Measurements from ENCODE around the gene CYP1A2.
A peak's percentile ranks its signal among the peaks of the same experiment; 100 is the strongest.
"Not testable (repeated sequence)": the region's sequence is repeated elsewhere in the genome, so short reads cannot be mapped to it uniquely, and the experiment has no call there.

Gene CYP1A2

GRCh38 chr15:74732846-74733245 lies 15.8 kb upstream of the CYP1A2 start:
- DNase-seq (ENCODE audit: low read depth): no peak
- no peak for TF ChIP-seq MYC (IDR thresholded peaks at IDR 0.05; ENCODE audit: low read depth, low read length)
- TF ChIP-seq, protein P1, sequence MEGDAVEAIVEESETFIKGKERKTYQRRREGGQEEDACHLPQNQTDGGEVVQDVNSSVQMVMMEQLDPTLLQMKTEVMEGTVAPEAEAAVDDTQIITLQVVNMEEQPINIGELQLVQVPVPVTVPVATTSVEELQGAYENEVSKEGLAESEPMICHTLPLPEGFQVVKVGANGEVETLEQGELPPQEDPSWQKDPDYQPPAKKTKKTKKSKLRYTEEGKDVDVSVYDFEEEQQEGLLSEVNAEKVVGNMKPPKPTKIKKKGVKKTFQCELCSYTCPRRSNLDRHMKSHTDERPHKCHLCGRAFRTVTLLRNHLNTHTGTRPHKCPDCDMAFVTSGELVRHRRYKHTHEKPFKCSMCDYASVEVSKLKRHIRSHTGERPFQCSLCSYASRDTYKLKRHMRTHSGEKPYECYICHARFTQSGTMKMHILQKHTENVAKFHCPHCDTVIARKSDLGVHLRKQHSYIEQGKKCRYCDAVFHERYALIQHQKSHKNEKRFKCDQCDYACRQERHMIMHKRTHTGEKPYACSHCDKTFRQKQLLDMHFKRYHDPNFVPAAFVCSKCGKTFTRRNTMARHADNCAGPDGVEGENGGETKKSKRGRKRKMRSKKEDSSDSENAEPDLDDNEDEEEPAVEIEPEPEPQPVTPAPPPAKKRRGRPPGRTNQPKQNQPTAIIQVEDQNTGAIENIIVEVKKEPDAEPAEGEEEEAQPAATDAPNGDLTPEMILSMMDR (IDR thresholded peaks at IDR 0.05; ENCODE audit: low read depth, low read length): no peak
- no peak for TF ChIP-seq POLR2A (IDR thresholded peaks at IDR 0.05; ENCODE audit: extremely low read depth, insufficient read length)
- TF ChIP-seq MAX (IDR thresholded peaks at IDR 0.05; ENCODE audit: low read depth, low read length): no peak
- H3K4me3 ChIP-seq (ENCODE audit: low read depth, low read length): no peak overlapping the region

DNA sequence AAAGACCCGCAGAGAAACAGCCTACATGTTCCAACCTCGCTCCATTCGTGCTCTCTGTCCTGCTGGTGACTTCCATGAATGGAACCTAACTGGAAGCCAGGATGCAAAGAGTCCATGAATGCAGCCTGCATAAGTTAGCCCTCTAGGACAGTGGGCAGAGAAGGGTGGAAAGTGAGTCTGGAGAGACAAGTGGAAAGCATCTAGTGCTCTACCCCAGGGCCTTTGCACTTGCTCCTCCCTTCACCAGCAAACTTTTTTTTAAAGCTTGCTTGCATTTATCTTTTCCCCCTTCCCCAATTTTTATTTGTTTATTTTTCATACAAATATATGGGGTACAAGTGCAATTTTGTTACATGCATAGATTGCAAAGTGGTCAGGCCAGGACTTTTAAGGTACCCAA lies 15.4 kb upstream of the CYP1A2 start:
- no peak overlapping the region for H3K4me3 ChIP-seq (ENCODE audit: low read depth, low read length)
- DNase-seq (ENCODE audit: low read depth): no peak
- TF ChIP-seq POLR2A (IDR thresholded peaks at IDR 0.05; ENCODE audit: extremely low read depth, insufficient read length): no peak
- TF ChIP-seq, protein P1 (IDR thresholded peaks at IDR 0.05; ENCODE audit: low read depth, low read length): no peak
- TF ChIP-seq MYC (IDR thresholded peaks at IDR 0.05; ENCODE audit: low read depth, low read length): no peak
- no peak for TF ChIP-seq MAX (IDR thresholded peaks at IDR 0.05; ENCODE audit: low read depth, low read length)

- no peak overlapping the region for H3K4me3 ChIP-seq (ENCODE audit: low read depth, low read length)
- TF ChIP-seq, protein P1 (IDR thresholded peaks at IDR 0.05; ENCODE audit: low read depth, low read length): no peak
- no peak for TF ChIP-seq MAX (IDR thresholded peaks at IDR 0.05; ENCODE audit: low read depth, low read length)
- TF ChIP-seq POLR2A (IDR thresholded peaks at IDR 0.05; ENCODE audit: extremely low read depth, insufficient read length): no peak
- no peak for TF ChIP-seq MYC (IDR thresholded peaks at IDR 0.05; ENCODE audit: low read depth, low read length)
Measured at GRCh38 chr15:74735305-74735704, 13.3 kb upstream of the CYP1A2 start.

DNA sequence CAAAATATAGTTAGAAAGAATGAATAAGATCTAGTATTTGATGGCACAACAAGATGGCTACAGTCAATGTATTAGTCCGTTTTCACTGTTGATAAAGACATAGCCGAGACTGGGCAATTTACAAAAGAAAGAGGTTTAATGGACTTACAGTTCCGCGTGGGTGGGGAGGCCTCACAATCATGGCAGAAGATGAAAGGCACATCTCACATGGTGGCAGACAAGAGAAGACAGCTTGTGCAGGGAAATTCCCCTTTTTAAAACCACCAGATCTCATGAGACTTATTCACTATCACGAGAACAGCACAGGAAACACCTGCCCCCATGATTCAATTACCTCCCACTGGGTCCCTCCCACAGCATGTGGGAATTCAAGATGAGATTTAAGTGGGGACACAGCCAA lies 10.4 kb upstream of the CYP1A2 start:
- peak; percentile 25 for DNase-seq (ENCODE audit: low read depth)
- not testable (repeated sequence) for H3K4me3 ChIP-seq (ENCODE audit: low read depth, low read length)

More at GRCh38 chr15:74735305-74735704, 13.3 kb upstream of the CYP1A2 start:
- DNase-seq (ENCODE audit: low read depth): no peak

DNA sequence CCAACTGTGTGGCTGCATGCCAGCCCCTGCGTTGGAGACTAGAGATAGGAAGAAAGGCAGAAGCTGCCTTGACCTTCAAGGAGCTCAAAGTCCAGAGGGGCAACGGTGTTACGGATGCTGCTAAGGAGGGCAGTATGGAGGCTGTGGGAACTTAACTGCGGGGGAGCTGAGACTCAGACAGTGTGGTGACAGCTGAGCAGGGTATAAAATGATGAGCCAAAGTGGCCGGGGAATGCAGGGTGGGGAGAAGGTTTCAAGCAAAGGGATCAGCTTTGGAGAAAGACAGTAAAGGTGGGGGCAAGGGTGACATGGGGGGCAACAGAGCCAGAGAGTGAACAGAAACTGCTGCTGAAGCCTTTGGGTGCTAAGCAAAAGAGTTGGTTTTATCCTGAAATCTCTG lies 6.2 kb upstream of the CYP1A2 start:
- no peak overlapping the region for H3K4me3 ChIP-seq (ENCODE audit: low read depth, low read length)
- TF ChIP-seq POLR2A (IDR thresholded peaks at IDR 0.05; ENCODE audit: extremely low read depth, insufficient read length) (no peak), MAX (IDR thresholded peaks at IDR 0.05; ENCODE audit: low read depth, low read length) (no peak), MYC (IDR thresholded peaks at IDR 0.05; ENCODE audit: low read depth, low read length) (no peak)
- TF ChIP-seq, protein P1 (IDR thresholded peaks at IDR 0.05; ENCODE audit: low read depth, low read length): no peak
- peak; percentile 18 for DNase-seq (ENCODE audit: low read depth)

DNA sequence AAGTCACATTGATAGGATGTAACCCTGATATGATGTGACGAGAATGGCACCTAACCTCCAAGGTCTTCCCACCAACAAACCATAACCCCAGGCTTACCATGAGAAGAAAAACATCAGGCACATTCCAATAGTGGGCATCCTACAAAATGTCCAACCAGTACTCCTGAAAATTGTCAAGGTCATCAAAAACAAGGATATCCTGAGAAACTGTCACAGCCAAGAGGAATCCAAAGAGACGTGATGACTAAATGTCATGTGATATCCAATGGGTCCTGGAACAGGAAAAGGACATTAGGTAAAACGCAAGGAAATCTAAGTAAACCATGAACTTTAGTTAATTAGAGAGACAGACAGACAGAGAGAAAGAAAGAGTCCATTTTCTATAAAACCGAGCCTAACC lies 2.3 kb upstream of the CYP1A2 start:
- DNase-seq (ENCODE audit: low read depth): no peak
- no peak overlapping the region for H3K4me3 ChIP-seq (ENCODE audit: low read depth, low read length)
- TF ChIP-seq, protein P1 (IDR thresholded peaks at IDR 0.05; ENCODE audit: low read depth, low read length): no peak
- no peak for TF ChIP-seq MYC (IDR thresholded peaks at IDR 0.05; ENCODE audit: low read depth, low read length)
- TF ChIP-seq MAX (IDR thresholded peaks at IDR 0.05; ENCODE audit: low read depth, low read length): no peak
- TF ChIP-seq POLR2A (IDR thresholded peaks at IDR 0.05; ENCODE audit: extremely low read depth, insufficient read length): no peak

Data from NB4 (cell line).